Inferior parietal cortex (tissue), 1 donor: ENCODE measurements around the gene SPDYE1.

Experiments used
- DNase-seq: peaks from one replicate; pipeline ENCODE4 v3.0.0-alpha.2; 2016; ENCODE audit errors: extremely low spot score

SPDYE1 gene

DNA sequence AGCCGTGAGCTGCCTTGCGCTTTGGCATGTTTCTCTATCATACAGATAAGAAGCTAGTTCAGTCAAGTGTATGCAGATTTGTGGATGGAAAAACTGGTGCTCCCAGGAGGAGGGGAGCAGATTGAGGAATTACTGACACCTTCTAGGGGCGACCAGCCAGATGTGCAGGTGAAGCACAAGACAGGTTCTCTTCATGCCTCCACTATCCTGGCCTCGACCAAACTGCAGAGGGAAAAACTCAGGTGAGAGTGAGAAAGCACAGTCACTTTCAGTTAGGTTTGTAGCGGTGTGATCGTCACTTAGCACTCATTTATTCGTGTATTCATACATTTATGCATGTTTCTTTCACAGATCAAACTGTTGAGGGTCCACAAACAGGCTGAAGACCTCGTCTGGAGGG is 46.2 kb downstream of the SPDYE1 start:
- no peak for DNase-seq

DNA sequence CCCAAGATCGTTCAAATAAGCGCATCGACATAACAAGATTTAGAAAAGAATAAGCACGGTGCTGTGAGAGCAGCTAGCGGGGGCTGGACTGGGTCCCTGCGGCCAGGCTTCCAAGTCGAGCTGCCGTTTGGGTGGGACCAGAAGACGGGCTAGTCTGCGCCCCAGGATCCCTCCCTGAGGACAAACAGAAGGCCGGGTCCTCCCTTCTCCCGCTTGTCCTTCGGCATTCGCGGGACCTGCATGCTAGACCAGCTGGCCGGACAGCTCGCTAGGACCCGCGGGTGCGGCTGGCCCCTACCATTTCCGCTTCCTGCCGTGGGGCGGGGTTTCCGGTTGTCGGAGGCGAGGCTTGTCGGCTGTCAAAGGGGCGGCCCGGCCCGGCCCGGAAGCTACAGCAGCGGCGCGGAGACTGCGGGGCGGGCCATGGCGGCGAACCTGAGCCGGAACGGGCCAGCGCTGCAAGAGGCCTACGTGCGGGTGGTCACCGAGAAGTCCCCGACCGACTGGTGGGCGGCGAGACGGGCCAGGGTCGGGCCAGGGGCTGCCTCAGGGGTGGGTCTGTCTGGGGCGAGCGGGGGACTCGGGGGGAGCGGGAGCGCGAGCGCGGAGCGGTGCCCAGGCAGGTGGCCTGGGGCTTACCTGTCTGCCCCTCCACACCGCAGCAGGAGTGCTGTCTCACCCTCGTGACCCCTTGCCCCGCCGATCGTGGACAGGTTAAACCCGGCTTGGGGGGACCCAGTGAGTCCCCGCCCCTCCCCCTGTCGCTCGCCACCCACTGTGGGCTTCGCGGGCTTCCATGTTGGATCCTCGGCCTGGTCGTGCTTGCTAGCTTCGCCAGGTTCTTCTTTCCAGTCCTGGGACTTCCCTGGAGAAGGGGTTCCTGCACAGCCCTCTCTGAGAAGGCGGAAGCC is 46.9 kb downstream of the SPDYE1 start, which contains the start of gene DBNL:
DBNL (plus strand) TSS at position 388 of the 911 bp plus-strand sequence; CDS start at position 424, 36 bp downstream.
- peak; percentile 95 for DNase-seq

DNA sequence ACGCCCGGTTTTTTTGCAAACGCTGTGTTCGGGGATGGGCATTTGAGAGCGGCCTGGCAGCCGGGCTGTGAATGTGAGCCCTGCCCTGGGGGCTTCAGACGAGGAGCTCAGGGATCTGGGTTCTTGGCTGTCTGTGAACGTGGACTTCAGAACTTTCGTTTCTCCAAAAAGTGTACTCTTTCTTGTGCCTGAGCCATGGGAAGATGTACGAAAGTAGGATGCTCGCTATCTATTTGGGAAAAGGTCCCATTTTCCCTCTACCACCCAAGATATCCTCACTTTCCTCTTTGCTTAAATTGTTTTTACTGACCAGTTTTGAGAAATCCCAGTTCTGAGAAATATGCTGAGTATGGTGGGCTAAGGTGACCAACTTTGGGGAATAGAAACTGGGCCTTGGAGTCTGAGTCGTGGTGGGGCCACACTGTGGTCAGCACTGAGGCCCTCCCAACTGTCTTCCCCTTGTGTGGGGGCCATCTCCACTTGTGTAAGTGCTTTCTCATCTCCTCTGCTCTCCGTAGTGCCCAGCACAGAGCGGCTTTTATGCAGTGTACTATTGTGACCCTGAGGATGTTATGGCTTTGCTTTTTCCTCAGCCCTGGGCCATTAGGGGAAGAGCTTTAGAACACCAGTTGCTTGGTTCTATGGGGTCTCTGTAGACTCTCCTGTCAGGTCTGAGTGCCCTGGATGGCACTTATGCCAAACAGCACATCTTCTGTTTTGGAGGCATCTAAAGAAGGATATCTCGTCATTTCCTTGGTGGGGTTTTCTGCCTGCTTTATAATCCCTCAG is 47.7 kb downstream of the SPDYE1 start:
- no peak for DNase-seq

DNA sequence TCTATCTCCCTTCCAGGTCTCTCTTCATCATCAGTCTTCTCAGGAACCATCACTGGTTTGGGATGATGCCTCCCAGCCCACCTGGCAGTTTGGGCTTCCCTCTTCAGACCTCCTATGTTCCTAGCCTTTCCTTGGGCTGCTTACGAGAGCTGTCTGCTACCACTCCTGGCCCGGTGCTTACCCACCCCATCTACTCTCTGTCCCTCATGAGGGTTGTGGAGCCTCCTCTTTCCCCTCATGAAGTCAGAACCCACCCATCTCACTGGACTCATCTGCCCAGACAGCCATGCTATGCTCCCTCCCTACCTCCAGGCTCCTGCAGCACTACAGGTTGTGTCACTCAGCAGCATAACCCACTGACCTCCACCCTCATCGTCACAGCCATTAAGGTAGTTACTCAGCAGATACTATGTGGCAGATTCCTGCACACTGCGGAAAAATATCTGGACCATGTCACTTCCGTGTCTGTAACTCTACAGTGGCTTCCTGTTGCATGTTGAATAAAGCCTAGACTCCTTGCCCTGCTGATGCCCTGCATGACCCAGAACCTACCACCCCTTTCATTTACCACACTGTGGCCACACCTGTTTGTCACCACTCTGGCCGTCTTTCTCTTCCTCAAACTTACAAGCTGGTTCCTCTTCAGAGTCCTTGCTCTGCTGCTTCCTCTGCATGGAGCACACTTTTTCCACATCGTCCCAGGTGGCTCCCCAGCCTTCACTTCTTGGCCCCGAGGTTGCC is 48.8 kb downstream of the SPDYE1 start:
- no peak for DNase-seq

DNA sequence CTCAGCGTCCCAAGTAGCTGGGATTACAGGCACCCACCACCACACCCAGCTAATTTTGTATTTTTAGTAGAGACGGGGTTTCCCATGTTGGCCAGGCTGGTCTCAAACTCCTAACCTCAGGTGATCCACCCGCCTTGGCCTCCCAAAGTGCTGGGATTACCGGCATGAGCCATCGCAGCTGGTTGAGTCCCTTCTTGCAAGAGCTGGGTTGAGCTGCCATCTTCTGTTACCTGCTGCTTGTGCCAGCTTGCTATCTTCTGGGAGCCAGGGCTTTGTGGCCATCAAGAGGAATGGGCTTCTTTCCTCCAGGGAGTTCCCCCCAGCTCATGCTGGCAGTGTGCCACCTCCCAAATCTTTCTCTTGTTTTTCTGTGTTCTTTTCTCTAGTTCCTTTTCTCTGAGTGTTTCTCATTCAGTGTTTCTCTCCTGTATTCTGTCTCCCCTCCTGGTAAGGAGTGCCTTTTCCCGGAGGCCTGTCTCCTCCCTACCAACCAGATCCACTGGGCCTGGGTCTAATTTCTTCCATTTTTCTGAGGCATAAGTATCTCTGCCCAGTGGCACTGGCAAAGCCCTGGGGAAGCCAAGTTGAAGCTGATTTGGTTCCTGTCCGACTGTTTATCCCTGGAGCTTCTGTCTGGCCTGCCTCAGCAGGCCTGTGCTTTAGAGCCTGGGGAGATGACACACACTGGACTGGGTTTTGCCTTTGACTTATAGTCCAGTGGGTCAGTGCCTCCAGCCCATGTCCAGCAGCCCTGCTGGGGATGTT is 50.5 kb downstream of the SPDYE1 start:
- DNase-seq = no peak

DNA sequence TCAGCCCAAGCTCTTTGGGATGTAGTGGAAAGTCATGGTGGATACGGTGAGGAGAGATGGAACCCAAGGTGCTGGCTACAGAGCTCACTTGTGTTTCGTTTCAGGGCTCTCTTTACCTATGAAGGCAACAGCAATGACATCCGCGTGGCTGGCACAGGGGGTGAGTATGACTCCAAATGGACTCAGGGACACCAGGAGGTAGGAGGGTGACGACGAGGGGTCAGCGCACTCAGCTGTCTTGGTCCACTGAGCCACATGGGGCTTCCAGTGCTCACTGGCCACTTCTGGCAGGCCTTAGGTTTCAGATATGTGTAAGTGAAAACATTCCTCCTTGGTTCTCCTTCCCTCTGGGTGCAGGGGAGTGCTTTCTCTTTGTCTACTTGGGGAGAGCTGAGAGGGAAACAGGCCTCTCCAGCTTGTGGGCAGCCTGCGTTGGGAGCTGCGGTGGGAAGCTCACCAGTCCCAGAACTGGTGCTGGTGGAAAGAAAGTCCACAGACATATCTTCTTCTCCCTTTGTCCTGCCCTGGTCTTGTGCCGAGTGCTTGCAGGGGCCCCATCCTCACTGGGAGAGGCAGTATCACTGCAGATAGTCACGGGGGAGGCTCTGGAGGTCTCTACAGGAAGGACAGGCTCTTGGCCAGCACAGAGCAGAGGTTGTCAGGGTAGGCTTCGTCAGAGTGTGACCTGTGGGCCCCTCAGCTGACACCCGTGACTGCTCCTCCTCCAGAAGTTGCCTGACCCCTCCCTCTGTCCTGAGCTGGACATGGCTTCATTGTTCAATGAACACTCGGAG is 52.6 kb downstream of the SPDYE1 start:
- DNase-seq = no peak

DNA sequence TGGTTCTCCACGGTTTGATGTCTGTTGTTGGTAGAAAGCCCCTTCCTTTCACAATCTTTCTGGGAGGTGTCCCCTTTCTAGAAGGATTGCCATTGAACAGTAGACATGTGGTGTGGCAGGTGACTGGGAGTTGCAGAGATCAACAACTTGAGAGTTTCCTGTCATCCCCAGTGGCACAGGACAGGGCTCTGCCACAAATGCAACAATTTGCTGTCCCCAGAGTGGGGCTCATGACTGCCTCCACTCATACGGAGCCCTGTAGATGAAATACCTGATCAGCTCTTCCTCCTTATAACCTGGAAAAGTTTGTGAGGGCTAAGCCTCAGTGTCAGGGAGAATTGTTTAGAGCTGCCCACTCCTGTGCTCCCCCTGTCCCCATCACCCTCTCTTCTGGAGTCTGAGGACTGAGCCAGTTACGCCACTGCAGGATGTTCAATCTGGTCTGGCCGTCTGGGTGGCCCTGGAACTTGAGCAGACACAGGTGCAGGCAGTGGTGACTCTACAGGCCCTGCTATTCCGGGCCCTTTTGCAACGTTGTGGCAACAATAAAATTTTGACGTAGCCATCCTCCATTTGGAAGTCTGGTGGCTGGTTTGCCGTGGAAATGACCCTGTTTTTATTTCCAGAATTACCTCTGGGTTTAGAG is 53.3 kb downstream of the SPDYE1 start:
- no peak for DNase-seq

DNA sequence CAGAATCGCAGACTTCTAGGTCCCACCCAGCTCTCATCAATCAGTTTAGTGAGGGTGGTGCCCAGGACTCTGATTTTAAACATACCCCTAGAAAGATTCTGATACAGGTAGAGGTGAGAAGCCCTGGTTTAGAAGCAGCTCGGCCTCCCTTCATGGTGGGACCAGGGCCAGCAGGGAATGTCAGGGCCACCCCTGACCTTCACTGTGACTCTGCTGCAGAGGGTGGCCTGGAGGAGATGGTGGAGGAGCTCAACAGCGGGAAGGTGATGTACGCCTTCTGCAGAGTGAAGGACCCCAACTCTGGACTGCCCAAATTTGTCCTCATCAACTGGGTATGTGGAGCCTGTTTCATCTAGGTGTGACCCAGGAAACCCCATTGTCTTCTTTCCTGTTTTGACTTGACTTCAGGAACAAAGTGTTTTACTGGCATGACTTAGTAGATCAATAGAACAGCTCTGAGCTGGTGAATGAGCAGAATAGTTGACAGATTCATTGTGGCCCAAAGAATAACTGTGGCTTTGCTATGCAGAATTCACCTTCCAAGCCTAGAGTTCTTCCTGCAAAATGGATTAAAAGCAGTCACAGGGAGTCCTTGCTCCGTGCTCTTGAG is 54.0 kb downstream of the SPDYE1 start:
- no peak for DNase-seq

DNA sequence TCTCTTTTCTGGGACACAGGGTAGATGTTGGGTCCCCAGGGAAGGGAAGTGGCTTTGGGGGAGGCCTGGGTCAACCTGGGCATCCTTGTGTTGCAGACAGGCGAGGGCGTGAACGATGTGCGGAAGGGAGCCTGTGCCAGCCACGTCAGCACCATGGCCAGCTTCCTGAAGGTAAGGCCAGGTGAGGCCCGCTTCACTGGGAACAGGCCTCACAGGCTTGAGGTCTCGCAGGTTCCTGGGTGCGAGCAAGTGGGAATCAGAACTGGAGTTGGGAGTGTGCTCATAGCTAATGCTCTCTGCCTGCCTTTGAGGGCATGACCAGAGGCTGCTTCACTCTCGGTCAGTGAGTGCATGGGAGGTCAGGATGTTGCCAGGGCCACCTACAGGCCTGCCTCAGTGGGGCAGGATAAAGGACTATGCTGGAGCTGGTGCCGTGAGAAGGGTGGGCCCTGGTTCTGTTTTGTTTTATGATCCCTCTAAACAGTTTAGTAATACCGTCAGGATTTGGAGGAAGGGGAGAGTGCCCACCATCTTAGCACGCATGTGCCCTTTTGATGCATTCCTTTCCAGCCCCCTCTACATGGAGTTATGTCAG is 55.2 kb downstream of the SPDYE1 start:
- DNase-seq = no peak

DNA sequence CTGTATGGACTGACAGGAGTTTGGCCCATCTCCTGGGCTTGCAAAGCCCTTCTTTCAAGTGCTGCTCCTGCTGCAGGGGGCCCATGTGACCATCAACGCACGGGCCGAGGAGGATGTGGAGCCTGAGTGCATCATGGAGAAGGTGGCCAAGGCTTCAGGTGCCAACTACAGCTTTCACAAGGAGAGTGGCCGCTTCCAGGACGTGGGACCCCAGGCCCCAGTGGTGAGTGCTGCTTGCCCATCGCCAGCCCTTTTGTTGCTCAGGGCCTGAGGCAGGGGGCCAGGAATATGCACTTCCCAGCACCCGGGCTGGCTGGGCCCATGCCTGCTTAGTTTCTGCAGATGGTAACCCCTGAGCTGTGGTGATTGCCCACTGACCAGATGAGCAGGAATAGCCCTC is 59.0 kb downstream of the SPDYE1 start:
- DNase-seq = no peak

DNA sequence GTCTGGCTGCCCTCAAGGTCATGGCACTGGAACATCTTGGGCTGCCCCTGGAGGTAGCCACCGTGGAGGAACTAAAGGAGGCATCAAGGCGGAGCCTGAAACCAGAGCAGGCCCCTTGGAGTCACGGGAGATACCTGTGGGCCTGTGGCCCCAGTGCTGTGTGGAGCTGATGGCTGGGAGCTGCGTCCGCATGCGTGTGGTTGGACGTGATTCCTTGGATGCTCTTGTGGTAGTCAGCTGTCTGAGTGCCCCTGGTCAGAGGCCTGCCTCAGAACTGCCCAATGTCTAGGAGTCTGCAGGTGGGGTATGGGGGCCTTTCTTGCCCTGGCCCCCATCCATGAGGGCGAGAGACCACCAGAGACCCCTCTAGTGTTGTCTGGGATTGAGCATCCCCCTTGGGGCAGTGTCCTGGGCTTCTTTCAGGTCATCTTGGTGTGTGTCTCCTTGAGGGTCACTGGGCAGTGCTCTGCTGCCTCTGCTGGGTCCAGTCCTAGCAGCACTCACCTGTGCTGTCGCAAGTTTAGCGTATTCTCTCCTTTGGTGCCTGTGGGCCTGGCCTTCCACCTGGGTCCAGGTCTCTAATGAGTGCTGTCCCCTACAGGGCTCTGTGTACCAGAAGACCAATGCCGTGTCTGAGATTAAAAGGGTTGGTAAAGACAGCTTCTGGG is 59.6 kb downstream of the SPDYE1 start:
- DNase-seq = no peak

DNA sequence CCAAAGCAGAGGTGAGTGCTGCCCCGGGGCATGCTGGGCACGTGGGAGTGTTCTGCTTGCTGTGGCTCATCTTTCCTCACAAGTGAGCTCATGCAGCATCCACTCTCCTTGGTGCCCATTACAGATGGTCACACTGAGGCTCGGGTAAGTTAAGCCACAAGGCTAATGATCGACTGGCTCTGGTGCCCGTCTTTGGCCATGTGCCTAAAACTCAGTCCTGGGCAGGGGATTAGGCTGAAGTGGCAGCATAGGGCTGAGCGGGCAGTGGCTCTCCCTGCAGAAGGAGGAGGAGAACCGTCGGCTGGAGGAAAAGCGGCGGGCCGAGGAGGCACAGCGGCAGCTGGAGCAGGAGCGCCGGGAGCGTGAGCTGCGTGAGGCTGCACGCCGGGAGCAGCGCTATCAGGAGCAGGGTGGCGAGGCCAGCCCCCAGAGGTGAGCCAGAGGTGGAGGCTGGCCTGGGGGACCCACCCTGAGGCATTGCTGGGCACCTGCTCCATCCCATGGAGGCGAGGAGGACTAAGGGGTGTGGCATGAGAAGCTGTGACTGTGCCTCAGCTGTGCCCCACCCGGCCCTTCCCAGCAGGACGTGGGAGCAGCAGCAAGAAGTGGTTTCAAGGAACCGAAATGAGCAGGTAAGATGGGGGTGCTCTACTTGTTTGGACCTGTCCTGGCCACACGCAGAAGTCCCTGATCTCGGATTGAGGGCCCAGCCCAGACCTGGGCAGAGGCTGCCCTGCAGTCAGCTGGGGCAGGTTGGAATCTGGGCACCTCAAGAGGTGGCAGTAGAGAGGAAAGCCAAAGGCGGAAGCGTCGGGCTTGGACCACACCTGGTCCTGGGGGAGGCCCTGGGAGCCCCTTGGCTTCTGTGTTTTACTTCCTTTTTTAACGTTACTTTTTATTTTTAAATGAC is 60.4 kb downstream of the SPDYE1 start:
- no peak for DNase-seq

DNA sequence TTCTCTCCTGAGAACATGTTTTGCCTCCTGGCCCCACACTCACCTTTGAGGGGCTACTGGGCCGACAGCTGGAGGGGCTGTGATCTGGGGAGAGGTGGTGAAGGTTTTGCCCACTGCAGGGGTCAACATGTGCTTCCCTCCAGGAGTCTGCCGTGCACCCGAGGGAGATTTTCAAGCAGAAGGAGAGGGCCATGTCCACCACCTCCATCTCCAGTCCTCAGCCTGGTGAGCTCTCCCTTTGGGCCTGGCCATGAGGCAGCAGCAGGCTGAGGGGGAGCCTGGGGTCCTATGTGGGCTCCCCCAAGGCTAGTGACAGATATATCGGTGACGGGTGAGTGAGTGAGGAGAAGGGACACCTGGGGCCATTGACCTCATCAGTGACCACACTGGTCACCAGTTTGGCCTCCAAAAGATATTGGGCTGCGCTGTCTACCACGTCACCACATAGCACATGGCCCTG is 61.1 kb downstream of the SPDYE1 start:
- no peak for DNase-seq

DNA sequence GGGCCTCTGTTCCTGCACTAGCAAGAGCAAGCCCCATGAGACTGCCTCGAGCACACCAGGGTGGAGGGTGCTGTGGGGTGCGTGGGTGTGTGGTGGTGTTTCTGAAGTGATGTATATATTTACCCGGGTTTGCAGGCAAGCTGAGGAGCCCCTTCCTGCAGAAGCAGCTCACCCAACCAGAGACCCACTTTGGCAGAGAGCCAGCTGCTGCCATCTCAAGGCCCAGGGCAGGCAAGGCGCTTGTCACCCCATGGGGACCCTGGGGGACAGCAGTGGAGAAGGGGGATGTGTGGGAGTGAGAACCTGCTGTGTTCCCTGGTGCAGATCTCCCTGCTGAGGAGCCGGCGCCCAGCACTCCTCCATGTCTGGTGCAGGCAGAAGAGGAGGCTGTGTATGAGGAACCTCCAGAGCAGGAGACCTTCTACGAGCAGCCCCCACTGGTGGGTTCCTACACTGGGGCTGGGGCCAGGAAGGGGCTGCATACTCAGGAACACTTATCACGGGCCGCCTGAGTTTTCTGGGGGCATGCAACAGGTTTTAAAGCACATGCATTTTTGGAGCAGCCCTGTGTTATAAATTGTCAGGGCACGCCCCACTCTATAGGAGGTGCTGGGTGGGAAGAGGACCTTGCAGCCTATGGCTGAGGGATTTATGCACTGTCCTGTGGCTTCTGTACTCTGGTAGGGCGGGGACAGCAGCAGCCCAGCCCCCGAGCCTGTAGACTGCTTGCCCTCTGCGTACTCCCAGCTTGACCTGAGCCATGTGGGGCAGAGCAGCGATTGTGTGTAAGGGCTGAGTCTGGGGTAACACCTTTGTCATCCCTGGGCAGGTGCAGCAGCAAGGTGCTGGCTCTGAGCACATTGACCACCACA is 61.8 kb downstream of the SPDYE1 start:
- DNase-seq = no peak
